ENCODE measurements around the gene TMEM178B.
"Not testable (repeated sequence)": the region's sequence is repeated elsewhere in the genome, so short reads cannot be mapped to it uniquely, and the experiment has no call there.

TMEM178B gene

GRCh38 chr7:141185369-141185967 lies 111.6 kb downstream of the TMEM178B start:
- no peak for DNase-seq (ENCODE audit: low read depth)

GRCh38 chr7:141189231-141189630 lies 115.4 kb downstream of the TMEM178B start:
- DNase-seq (ENCODE audit: low read depth) = no peak

GRCh38 chr7:141190495-141190894 lies 116.6 kb downstream of the TMEM178B start:
- DNase-seq (ENCODE audit: low read depth) = no peak

- DNase-seq (ENCODE audit: low read depth) = no peak
Measured at GRCh38 chr7:141191277-141191676, 117.4 kb downstream of the TMEM178B start.

- DNase-seq (ENCODE audit: low read depth) = no peak
Measured at GRCh38 chr7:141193066-141193465, 119.2 kb downstream of the TMEM178B start.

GRCh38 chr7:141195722-141196121 lies 121.9 kb downstream of the TMEM178B start:
- not testable (repeated sequence) for DNase-seq (ENCODE audit: low read depth)

- DNase-seq (ENCODE audit: low read depth) = no peak
Measured at GRCh38 chr7:141198194-141198958, 124.5 kb downstream of the TMEM178B start.

- DNase-seq (ENCODE audit: low read depth) = no peak
Measured at GRCh38 chr7:141200191-141201108, 126.6 kb downstream of the TMEM178B start.

- no peak for DNase-seq (ENCODE audit: low read depth)
Measured at GRCh38 chr7:141201145-141201885, 127.5 kb downstream of the TMEM178B start.

GRCh38 chr7:141202535-141202934 lies 128.7 kb downstream of the TMEM178B start:
- DNase-seq (ENCODE audit: low read depth) = no peak

- no peak for DNase-seq (ENCODE audit: low read depth)
Measured at GRCh38 chr7:141203177-141203576, 129.3 kb downstream of the TMEM178B start.

- no peak for DNase-seq (ENCODE audit: low read depth)
Measured at GRCh38 chr7:141203586-141203985, 129.7 kb downstream of the TMEM178B start.

- DNase-seq (ENCODE audit: low read depth) = no peak
Measured at GRCh38 chr7:141207661-141208060, 133.8 kb downstream of the TMEM178B start.

- DNase-seq (ENCODE audit: low read depth) = no peak
Measured at GRCh38 chr7:141208539-141208938, 134.7 kb downstream of the TMEM178B start.

- no peak for DNase-seq (ENCODE audit: low read depth)
Measured at GRCh38 chr7:141209454-141209853, 135.6 kb downstream of the TMEM178B start.

- no peak for DNase-seq (ENCODE audit: low read depth)
Measured at GRCh38 chr7:141210862-141211261, 137.0 kb downstream of the TMEM178B start.

GRCh38 chr7:141213226-141213625 lies 139.4 kb downstream of the TMEM178B start:
- no peak for DNase-seq (ENCODE audit: low read depth)

GRCh38 chr7:141217938-141218337 lies 144.1 kb downstream of the TMEM178B start:
- DNase-seq (ENCODE audit: low read depth) = no peak

- DNase-seq (ENCODE audit: low read depth) = no peak
Measured at GRCh38 chr7:141218941-141219340, 145.1 kb downstream of the TMEM178B start.

- DNase-seq (ENCODE audit: low read depth) = no peak
Measured at GRCh38 chr7:141220263-141220880, 146.5 kb downstream of the TMEM178B start.

GRCh38 chr7:141221007-141221612 lies 147.2 kb downstream of the TMEM178B start:
- DNase-seq (ENCODE audit: low read depth) = no peak
